ENCODE measurements around the gene CLN5. TPM values are rescaled to one million over a fixed set of nuclear protein-coding genes. Genes with fewer than 3 reads are reported as not detected.
"Not testable (repeated sequence)": the region's sequence is repeated elsewhere in the genome, so short reads cannot be mapped to it uniquely, and the experiment has no call there.

The CLN5 gene
- total RNA-seq, 1 experiment from 2014 or later = 21.4 TPM

DNA sequence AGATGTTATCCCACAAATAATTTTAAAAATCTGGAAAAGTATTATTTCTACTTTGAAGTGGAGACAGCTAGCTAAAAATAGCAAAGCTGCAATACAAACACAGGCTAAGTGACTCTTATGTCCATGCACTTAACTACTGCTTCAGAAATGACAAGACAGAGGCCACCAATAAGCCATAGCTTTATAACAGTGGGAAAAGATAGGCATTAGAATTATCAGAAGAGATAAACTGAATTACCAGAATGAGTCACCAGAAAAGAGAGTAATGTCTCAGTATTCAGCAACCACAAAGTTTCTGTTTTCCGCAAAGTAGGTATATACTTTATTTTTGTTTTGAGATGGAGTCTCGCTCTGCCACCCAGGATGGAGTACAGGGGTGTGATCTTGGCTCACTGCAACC is 17.1 kb downstream of the CLN5 start:
- no peak for DNase-seq (ENCODE audit: low read depth, low spot score)
- no peak for ATAC-seq
- ChIA-PET POLR2A (no interaction called here), CTCF (no interaction called here)
- H3K4me1 ChIP-seq (ENCODE audit: control insufficient read depth, insufficient read depth, low read length) = no peaks in the 10 kb centered on the region
- intact Hi-C loops (cut with micrococcal nuclease; ENCODE audit: unreplicated experiment) (no loop called here), in situ Hi-C loops (cut with HindIII; ENCODE audit: low pct_unique_long_range_greater_than_20kb, low sequenced_read_pairs) (no loop called here)
- BruUV-seq (replicated peaks) = no TSS peak
- no peaks in the 10 kb centered on the region for H3K27me3 ChIP-seq (ENCODE audit: control insufficient read depth, insufficient read depth, low read length)
- H3K36me3 ChIP-seq (ENCODE audit: control insufficient read depth, insufficient read depth, low read length) = peaks cover 9% of the 10 kb centered on the region
- no peak overlapping the region for H3K4me3 ChIP-seq (ENCODE audit: low read depth in 2 of 2, low read length in 2 of 2)
- TF ChIP-seq SIN3A (IDR thresholded peaks at IDR 0.05; ENCODE audit: borderline replicate concordance, insufficient read depth, low read depth, low read length) (no peak), TCF7L2 (IDR thresholded peaks at IDR 0.05; ENCODE audit: low read depth, low read length) (no peak), POLR2AphosphoS5 (IDR thresholded peaks at IDR 0.05; ENCODE audit: low read depth, low read length) (no peak)
- TF ChIP-seq, protein P1, sequence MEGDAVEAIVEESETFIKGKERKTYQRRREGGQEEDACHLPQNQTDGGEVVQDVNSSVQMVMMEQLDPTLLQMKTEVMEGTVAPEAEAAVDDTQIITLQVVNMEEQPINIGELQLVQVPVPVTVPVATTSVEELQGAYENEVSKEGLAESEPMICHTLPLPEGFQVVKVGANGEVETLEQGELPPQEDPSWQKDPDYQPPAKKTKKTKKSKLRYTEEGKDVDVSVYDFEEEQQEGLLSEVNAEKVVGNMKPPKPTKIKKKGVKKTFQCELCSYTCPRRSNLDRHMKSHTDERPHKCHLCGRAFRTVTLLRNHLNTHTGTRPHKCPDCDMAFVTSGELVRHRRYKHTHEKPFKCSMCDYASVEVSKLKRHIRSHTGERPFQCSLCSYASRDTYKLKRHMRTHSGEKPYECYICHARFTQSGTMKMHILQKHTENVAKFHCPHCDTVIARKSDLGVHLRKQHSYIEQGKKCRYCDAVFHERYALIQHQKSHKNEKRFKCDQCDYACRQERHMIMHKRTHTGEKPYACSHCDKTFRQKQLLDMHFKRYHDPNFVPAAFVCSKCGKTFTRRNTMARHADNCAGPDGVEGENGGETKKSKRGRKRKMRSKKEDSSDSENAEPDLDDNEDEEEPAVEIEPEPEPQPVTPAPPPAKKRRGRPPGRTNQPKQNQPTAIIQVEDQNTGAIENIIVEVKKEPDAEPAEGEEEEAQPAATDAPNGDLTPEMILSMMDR (IDR thresholded peaks at IDR 0.05) = no peak
- TF ChIP-seq, protein P2, sequence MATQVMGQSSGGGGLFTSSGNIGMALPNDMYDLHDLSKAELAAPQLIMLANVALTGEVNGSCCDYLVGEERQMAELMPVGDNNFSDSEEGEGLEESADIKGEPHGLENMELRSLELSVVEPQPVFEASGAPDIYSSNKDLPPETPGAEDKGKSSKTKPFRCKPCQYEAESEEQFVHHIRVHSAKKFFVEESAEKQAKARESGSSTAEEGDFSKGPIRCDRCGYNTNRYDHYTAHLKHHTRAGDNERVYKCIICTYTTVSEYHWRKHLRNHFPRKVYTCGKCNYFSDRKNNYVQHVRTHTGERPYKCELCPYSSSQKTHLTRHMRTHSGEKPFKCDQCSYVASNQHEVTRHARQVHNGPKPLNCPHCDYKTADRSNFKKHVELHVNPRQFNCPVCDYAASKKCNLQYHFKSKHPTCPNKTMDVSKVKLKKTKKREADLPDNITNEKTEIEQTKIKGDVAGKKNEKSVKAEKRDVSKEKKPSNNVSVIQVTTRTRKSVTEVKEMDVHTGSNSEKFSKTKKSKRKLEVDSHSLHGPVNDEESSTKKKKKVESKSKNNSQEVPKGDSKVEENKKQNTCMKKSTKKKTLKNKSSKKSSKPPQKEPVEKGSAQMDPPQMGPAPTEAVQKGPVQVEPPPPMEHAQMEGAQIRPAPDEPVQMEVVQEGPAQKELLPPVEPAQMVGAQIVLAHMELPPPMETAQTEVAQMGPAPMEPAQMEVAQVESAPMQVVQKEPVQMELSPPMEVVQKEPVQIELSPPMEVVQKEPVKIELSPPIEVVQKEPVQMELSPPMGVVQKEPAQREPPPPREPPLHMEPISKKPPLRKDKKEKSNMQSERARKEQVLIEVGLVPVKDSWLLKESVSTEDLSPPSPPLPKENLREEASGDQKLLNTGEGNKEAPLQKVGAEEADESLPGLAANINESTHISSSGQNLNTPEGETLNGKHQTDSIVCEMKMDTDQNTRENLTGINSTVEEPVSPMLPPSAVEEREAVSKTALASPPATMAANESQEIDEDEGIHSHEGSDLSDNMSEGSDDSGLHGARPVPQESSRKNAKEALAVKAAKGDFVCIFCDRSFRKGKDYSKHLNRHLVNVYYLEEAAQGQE (IDR thresholded peaks at IDR 0.05; ENCODE audit: insufficient read depth in 1 of 2, low read depth in 2 of 2, low read length in 1 of 2) = no peak
- no peaks in the 10 kb centered on the region for H3K9me3 ChIP-seq (ENCODE audit: control insufficient read depth, insufficient read depth, low read depth, low read length)
- no peak overlapping the region for H3K27ac ChIP-seq (ENCODE audit: low read length)

DNA sequence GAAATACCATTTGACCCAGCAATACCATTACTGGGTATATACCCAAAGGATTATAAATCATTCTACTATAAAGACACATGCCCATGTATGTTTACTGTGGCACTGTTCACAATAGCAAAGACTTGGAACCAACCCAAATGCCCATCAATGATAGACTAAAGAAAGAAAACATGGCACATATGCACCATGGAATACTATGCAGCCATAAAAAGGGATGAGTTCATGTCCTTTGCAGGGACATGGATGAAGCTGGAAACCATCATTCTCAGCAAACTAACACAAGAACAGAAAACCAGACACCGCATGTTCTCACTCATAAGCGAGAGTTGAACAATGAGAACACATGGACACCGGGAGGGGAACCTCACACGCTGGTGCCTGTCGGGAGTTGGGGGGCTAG is 17.8 kb downstream of the CLN5 start:
- CTCF ChIA-PET = not testable (repeated sequence)

DNA sequence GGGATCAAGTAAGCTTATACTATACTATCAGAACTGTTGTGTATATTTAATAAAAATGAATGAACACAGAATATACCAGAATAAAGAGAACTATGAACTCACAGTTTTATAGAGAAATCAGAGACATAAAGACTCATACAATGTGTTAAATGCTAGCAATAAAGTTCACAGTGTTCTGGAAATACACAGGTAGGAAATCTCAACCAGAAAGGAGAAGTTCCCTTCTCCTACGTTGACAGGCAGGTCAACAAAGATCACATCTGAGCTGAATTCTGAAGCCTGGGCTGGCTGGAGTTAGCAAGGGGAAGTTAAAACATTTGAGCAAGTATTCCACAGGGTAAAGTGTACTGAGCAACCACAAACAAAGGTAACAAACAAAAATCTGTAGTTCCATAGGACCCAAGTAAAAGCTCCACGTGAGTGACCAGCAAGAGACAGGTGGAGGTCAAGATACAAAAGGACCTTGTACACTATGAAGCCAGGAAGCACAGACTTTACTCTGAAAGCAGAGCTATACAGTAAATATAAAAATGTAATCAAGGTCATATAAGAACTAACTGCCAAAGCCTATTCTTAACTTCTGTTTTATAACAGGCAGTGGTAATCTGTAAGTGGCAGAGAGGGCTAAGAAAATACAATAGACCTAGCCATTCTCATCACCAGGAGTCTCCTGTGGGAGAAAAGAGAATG is 22.1 kb downstream of the CLN5 start:
- in situ Hi-C loops (cut with HindIII; ENCODE audit: low pct_unique_long_range_greater_than_20kb, low sequenced_read_pairs) (no loop called here), intact Hi-C loops (cut with micrococcal nuclease; ENCODE audit: unreplicated experiment) (no loop called here)
- no peak overlapping the region for H3K27ac ChIP-seq (ENCODE audit: low read length)
- no peaks in the 10 kb centered on the region for H3K27me3 ChIP-seq (ENCODE audit: control insufficient read depth, insufficient read depth, low read length)
- no peak overlapping the region for H3K4me3 ChIP-seq (ENCODE audit: low read depth in 2 of 2, low read length in 2 of 2)
- DNase-seq (ENCODE audit: low read depth, low spot score) = no peak
- no peak for TF ChIP-seq POLR2AphosphoS5 (IDR thresholded peaks at IDR 0.05; ENCODE audit: low read depth, low read length)
- no peak for ATAC-seq
- no peaks in the 10 kb centered on the region for H3K9me3 ChIP-seq (ENCODE audit: control insufficient read depth, insufficient read depth, low read depth, low read length)
- H3K36me3 ChIP-seq (ENCODE audit: control insufficient read depth, insufficient read depth, low read length) = peaks cover 31% of the 10 kb centered on the region
- no TSS peak for BruUV-seq (replicated peaks)
- CTCF ChIA-PET = no interaction called here
- H3K4me1 ChIP-seq (ENCODE audit: control insufficient read depth, insufficient read depth, low read length) = no peaks in the 10 kb centered on the region
- POLR2A ChIA-PET = no interaction called here

More for the DNA sequence above, 17.8 kb downstream of the CLN5 start:
- peaks cover 12% of the 10 kb centered on the region for H3K36me3 ChIP-seq (ENCODE audit: control insufficient read depth, insufficient read depth, low read length)
- H3K4me1 ChIP-seq (ENCODE audit: control insufficient read depth, insufficient read depth, low read length); BruUV-seq (replicated peaks); intact Hi-C loops (cut with micrococcal nuclease; ENCODE audit: unreplicated experiment); H3K9me3 ChIP-seq (ENCODE audit: control insufficient read depth, insufficient read depth, low read depth, low read length); in situ Hi-C loops (cut with HindIII; ENCODE audit: low pct_unique_long_range_greater_than_20kb, low sequenced_read_pairs); POLR2A ChIA-PET; ATAC-seq; DNase-seq (ENCODE audit: low read depth, low spot score); H3K27me3 ChIP-seq (ENCODE audit: control insufficient read depth, insufficient read depth, low read length); H3K4me3 ChIP-seq (ENCODE audit: low read depth in 2 of 2, low read length in 2 of 2); H3K27ac ChIP-seq (ENCODE audit: low read length): not testable (repeated sequence)
